Measurements from ENCODE around the gene GARS1. TPM values are rescaled to one million over a fixed set of nuclear protein-coding genes. Genes with fewer than 3 reads are reported as not detected.
A peak's percentile ranks its signal among the peaks of the same experiment; 100 is the strongest.

GARS1 gene
- total RNA-seq, 8 experiments from 2014 or later, result 96.3 to 352 (median 161) TPM

- in situ Hi-C loops (cut with MboI; ENCODE audit: low pct_unique_long_range_greater_than_20kb in 2 of 9, low sequenced_read_pairs in 9 of 9, unreplicated experiment in 9 of 9), result no loop called here
- WGBS, 10 experiments, result 55 to 95% (median 67%) methylated on average over 1 to 8 of the region's 11 CpGs; no CpG with 5 or more reads in 5 of the 10 experiments
- Histone ChIP-seq H3K27ac (no peak overlapping the region), H3K4me3 (no peak overlapping the region), H3K4me1 (replicated peaks in 1 of 2) (no peaks in the 10 kb centered on the region)
- ATAC-seq (replicated peaks in 6 of 8), result no peak
Observed at GRCh38 chr7:30665449-30665848, 70.8 kb downstream of the GARS1 start.

DNA sequence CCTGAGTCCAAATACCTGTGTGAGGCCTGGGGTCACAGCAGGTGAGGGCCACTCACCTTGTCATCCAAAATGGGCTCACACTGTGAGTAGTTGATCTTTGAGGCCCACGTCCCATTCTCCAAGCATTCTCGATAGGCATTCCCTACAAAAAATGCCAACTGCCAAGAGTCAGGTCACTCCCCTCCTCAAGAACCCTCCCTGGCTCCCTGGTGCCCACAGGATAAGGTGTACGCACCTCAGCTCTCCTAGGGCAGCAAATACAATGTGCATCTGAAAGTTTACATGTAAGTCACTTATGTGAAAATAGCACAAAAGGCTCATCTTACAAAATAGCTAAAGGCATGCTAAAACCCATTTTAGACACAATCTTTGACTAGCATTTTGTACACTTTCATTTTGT lies 72.5 kb downstream of the GARS1 start:
- H3K4me3 ChIP-seq, result no peak overlapping the region
- 20 to 100% (median 70%) methylated on average over 1 to 2 of the region's 3 CpGs; no CpG with 5 or more reads in 3 of the 10 experiments for WGBS, 10 experiments
- in situ Hi-C loops (cut with MboI; ENCODE audit: low pct_unique_long_range_greater_than_20kb in 2 of 9, low sequenced_read_pairs in 9 of 9, unreplicated experiment in 9 of 9), result no loop called here
- H3K4me1 ChIP-seq (replicated peaks in 1 of 2), result no peaks in the 10 kb centered on the region
- ATAC-seq (replicated peaks in 6 of 8), result no peak
- no peak overlapping the region for H3K27ac ChIP-seq

DNA sequence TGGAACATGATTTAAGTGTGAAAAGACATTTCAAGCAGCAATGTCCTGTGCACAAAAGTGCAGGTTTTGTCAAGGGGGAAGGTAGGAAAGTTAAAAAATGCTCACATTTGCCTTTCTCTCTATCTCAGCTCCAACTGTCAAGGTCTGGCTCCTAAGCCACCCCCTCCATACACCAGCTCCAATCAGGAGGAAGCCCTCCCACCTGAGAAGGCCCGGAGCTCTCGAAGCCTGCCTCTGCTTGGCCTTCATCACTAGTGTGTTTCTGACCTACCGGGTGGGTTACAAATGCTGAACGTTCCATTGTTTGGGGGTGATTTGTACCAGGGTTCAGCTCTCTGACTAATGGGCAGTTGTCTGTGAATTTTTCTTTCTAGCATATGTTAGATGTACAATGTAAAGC lies 73.4 kb downstream of the GARS1 start:
- no peak for ATAC-seq (replicated peaks in 6 of 8)
- H3K27ac ChIP-seq, result no peak overlapping the region
- in situ Hi-C loops (cut with MboI; ENCODE audit: low pct_unique_long_range_greater_than_20kb in 2 of 9, low sequenced_read_pairs in 9 of 9, unreplicated experiment in 9 of 9), result no loop called here
- no peak overlapping the region for H3K4me3 ChIP-seq
- whole genome bisulfite sequencing, 10 experiments, result 0 to 100% (median 70%) methylated on average over 1 to 4 of the region's 4 CpGs; no CpG with 5 or more reads in 3 of the 10 experiments
- H3K4me1 ChIP-seq (replicated peaks in 1 of 2), result no peaks in the 10 kb centered on the region

GRCh38 chr7:30671793-30672465 lies 77.3 kb downstream of the GARS1 start:
- no peaks in the 10 kb centered on the region for H3K4me1 ChIP-seq (replicated peaks in 1 of 2)
- H3K4me3 ChIP-seq, result no peak overlapping the region
- H3K27ac ChIP-seq, result no peak overlapping the region
- peak in 5 of 8 experiments; percentile 28 to 95 (median 85) for ATAC-seq (replicated peaks in 6 of 8)
- in situ Hi-C loops (cut with MboI; ENCODE audit: low pct_unique_long_range_greater_than_20kb in 2 of 9, low sequenced_read_pairs in 9 of 9, unreplicated experiment in 9 of 9), result loop anchor here in 1 of 9 experiments (10.0 kb wide), 1 partner anchor 53 kb away; no protein-coding TSS in a partner anchor
- WGBS, 10 experiments, result 0 to 11% (median 10%) methylated on average over 1 to 5 of the region's 6 CpGs; no CpG with 5 or more reads in 3 of the 10 experiments

GRCh38 chr7:30674420-30674819 lies 79.7 kb downstream of the GARS1 start:
- in situ Hi-C loops (cut with MboI; ENCODE audit: low pct_unique_long_range_greater_than_20kb in 2 of 9, low sequenced_read_pairs in 9 of 9, unreplicated experiment in 9 of 9), result loop anchor here in 1 of 9 experiments (10.0 kb wide), 1 partner anchor 50 kb away; no protein-coding TSS in a partner anchor
- 0 to 33% methylated on average over 1 of the region's 1 CpG; no CpG with 5 or more reads in 8 of the 10 experiments for WGBS, 10 experiments
- ATAC-seq (replicated peaks in 6 of 8), result peak in 1 of 8 experiments; percentile 28
- no peak overlapping the region for H3K4me3 ChIP-seq
- peaks cover under 1 to 5% of the 10 kb centered on the region in 2 donors for H3K4me1 ChIP-seq (replicated peaks in 1 of 2)
- H3K27ac ChIP-seq, result no peak overlapping the region

DNA sequence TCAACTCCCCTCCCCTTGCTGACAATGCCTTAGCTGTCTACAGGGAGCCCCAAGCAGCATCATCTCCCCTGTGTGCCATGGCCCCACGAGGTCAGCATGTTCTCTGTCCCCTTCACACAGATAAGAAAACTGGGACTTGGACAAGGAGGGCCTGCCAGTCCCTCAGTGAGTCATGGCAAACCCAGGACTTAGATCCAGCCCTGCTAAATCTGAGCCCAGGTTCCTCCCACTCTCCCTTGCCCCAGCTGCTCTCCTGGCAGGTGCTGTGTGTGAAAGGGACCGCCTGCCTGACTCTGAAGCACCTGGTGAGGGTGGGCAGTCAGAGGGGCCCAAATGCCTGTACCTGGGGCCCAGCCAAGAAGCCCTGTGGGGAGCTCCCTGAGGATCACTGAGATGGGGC lies 80.2 kb downstream of the GARS1 start:
- H3K4me3 ChIP-seq, result no peak overlapping the region
- WGBS, 10 experiments, result 0 to 20% (median 0%) methylated on average over 1 of the region's 2 CpGs; no CpG with 5 or more reads in 7 of the 10 experiments
- peak in 1 of 8 experiments; percentile 8 for ATAC-seq (replicated peaks in 6 of 8)
- in situ Hi-C loops (cut with MboI; ENCODE audit: low pct_unique_long_range_greater_than_20kb in 2 of 9, low sequenced_read_pairs in 9 of 9, unreplicated experiment in 9 of 9), result loop anchor here in 1 of 9 experiments (10.0 kb wide), 1 partner anchor 50 kb away; no protein-coding TSS in a partner anchor
- peaks cover 5 to 10% of the 10 kb centered on the region in 2 donors for H3K4me1 ChIP-seq (replicated peaks in 1 of 2)
- H3K27ac ChIP-seq, result no peak overlapping the region

- Histone ChIP-seq H3K4me3 (no peak overlapping the region), H3K27ac (no peak overlapping the region), H3K4me1 (replicated peaks in 1 of 2) (peaks cover 15 to 31% of the 10 kb centered on the region in 2 donors)
- in situ Hi-C loops (cut with MboI; ENCODE audit: low pct_unique_long_range_greater_than_20kb in 2 of 9, low sequenced_read_pairs in 9 of 9, unreplicated experiment in 9 of 9), result loop anchor here in 1 of 9 experiments (10.0 kb wide), 1 partner anchor 46 kb away; no protein-coding TSS in a partner anchor
- ATAC-seq (replicated peaks in 6 of 8), result no peak
- 60 to 92% (median 74%) methylated on average over 1 to 2 of the region's 2 CpGs; no CpG with 5 or more reads in 6 of the 10 experiments for WGBS, 10 experiments
Observed at GRCh38 chr7:30678805-30679204, 84.1 kb downstream of the GARS1 start.

DNA sequence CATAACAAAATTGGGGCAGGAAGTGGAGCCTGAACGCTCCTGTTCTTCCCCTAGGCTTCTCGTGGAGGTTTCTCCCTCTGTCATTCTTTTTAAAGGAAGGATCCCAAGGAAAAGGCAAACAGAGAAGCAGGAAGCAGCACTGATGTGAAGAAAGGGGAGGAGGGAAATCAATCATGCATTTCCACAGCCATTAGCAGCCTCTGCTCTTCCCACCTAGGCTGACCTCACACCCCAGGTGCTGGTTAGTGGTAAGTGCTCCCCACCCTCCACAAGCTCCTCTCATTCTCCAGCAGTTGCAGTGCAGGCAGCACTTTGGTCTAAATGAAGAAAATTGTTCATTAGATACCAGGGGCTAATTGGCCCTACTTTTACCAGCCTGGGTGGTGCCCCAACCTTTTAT lies 85.0 kb downstream of the GARS1 start:
- Histone ChIP-seq H3K27ac (no peak overlapping the region), H3K4me3 (no peak overlapping the region), H3K4me1 (replicated peaks in 1 of 2) (peaks cover 15 to 31% of the 10 kb centered on the region in 2 donors)
- WGBS, 10 experiments, result 0 to 23% (median 14%) methylated on average over 1 to 2 of the region's 2 CpGs; no CpG with 5 or more reads in 5 of the 10 experiments
- ATAC-seq (replicated peaks in 6 of 8), result no peak
- in situ Hi-C loops (cut with MboI; ENCODE audit: low pct_unique_long_range_greater_than_20kb in 2 of 9, low sequenced_read_pairs in 9 of 9, unreplicated experiment in 9 of 9), result loop anchor here in 1 of 9 experiments (10.0 kb wide), 1 partner anchor 45 kb away; no protein-coding TSS in a partner anchor

DNA sequence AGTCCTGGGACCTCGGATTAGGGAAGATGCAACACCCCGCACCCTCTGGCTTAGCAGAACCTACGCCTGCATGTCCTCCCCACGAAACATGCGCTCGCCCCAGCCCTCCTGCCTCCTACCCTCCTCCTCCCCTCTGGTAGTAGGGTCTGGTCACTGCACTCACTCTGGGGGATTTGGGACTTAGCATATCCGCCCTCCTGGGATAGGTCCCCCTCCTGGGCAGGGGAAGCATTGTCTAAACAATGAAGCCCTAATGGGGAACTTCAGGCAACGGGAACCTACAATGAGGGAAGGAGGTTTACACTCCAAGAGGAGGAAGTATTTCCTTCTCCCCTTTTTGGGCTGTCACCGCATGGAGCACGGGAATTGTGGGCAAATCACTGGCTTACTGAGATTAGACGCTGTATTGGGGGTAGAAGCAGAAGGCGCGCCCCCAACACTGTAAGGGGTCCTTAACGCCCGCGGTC lies 86.7 kb downstream of the GARS1 start:
- in situ Hi-C loops (cut with MboI; ENCODE audit: low pct_unique_long_range_greater_than_20kb in 2 of 9, low sequenced_read_pairs in 9 of 9, unreplicated experiment in 9 of 9), result no loop called here
- no peak for ATAC-seq (replicated peaks in 6 of 8)
- H3K27ac ChIP-seq, result no peak overlapping the region
- 0 to 70% (median 13%) methylated on average over 2 to 4 of the region's 16 CpGs; no CpG with 5 or more reads in 6 of the 10 experiments for WGBS, 10 experiments
- peaks cover 15 to 31% of the 10 kb centered on the region in 2 donors for H3K4me1 ChIP-seq (replicated peaks in 1 of 2)
- peak overlapping the region in 4 of 5 donors; percentile 29 to 43 (median 40) for H3K4me3 ChIP-seq

DNA sequence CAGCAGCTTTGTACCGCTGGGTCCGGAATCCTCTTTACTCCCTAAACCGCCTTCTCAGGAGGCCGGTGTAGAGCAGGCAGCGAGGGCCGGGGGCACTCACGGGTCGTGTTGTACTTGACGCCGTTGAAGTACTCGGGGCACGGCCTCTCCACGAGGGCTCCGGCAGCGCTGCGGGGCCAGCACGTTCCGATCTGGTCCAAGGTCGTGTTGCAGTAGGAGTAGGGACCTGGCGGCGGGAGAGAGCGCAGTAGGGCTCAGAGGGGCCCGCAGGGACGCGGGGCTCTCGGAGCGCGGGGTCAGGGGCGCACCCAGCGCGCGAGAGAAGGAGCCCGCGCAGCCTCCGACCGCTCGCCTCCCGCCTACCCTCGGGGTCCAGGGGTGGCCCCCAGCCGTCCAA lies 87.1 kb downstream of the GARS1 start:
- H3K27ac ChIP-seq, result no peak overlapping the region
- WGBS, 10 experiments, result 0 to 4% (median 0%) methylated on average over 1 to 11 of the region's 40 CpGs; no CpG with 5 or more reads in 5 of the 10 experiments
- peak in 3 of 8 experiments; percentile 15 to 24 (median 17) for ATAC-seq (replicated peaks in 6 of 8)
- in situ Hi-C loops (cut with MboI; ENCODE audit: low pct_unique_long_range_greater_than_20kb in 2 of 9, low sequenced_read_pairs in 9 of 9, unreplicated experiment in 9 of 9), result no loop called here
- peaks cover 15 to 31% of the 10 kb centered on the region in 2 donors for H3K4me1 ChIP-seq (replicated peaks in 1 of 2)
- H3K4me3 ChIP-seq, result peak overlapping the region; percentile 28 to 43 (median 38)

DNA sequence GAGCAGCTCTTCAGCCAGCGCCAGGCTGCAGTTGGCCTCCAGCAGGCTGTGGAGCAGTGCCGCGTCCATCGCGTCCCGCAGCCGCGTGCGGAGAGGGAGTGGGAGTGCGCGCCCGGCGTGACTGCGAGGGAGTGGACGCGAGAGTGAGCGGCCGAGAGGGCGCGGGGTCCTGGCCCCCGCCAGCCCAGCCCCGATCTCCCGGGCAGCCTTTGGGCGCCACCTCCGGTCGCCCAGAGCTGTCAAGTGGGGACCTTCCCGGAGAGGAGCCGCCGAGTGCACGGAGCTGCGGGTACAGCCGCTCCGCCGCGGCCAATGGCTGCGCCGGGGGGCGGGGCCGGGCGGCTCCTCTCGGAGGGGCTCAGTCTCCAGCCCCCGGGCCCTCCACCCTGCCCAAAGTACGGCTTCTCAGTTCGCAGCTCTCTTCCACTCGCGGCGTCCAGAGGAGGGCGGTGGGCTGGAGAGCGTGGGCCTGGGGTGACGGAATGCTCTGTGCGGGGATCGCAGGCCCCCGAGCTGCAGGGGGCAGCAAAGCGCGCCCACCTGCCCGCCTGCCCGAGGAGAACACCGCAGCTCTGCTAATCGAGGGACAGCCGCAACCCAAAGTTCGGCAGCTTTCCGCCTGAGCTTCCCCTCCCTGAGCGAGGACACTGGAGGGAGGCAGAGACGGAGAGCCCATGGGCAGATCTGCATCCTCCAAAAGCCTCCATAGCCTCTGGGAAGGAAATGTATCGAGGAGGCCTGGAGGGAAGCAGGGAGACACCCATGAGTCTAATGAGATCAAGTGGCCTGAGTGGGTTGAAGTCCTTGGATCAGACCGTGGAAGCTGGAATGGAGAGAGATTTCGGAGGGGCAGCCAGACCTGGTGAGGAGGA lies 87.8 kb downstream of the GARS1 start, which contains the start of gene CRHR2:
TSS of gene CRHR2 (minus strand) at position 245 of the 872 bp plus-strand sequence. CDS start at position 69, 176 bp downstream.
- Histone ChIP-seq H3K4me1 (replicated peaks in 1 of 2) (peaks cover 15 to 32% of the 10 kb centered on the region in 2 donors), H3K27ac (no peak within 1 kb of the TSS), H3K4me3 (peak within 1 kb of the TSS; percentile 28 to 43 (median 38))
- in situ Hi-C loops (cut with MboI; ENCODE audit: low pct_unique_long_range_greater_than_20kb in 2 of 9, low sequenced_read_pairs in 9 of 9, unreplicated experiment in 9 of 9), result no loop called here
- 0 to 80% (median 20%) methylated on average over 1 to 5 of the region's 67 CpGs; no CpG with 5 or more reads in 5 of the 10 experiments for WGBS, 10 experiments
- ATAC-seq (replicated peaks in 6 of 8), result peak; percentile 66 to 88 (median 85)

DNA sequence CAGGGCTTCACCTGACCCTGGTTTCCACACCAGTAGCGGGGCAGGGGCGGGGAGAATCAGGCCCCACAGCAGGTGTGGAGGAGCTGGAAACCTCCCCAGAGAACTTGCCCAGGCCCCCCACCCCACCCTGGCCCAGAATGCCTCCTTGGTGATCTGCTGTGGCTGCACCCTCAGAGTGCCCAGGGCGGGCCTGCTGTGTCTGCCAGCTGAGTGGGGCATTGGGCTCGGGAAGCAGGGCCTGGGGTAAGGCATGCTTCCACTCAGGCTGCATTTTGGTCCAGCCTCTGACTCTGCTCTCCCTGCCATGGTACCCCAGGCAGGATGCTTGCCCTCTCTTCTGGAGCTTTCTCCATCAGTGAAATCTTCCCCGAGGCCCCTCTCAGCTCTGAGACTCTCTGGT lies 88.6 kb downstream of the GARS1 start:
- Histone ChIP-seq H3K27ac (no peak overlapping the region), H3K4me1 (replicated peaks in 1 of 2) (peaks cover 15 to 40% of the 10 kb centered on the region in 2 donors), H3K4me3 (no peak overlapping the region)
- ATAC-seq (replicated peaks in 6 of 8), result no peak
- in situ Hi-C loops (cut with MboI; ENCODE audit: low pct_unique_long_range_greater_than_20kb in 2 of 9, low sequenced_read_pairs in 9 of 9, unreplicated experiment in 9 of 9), result no loop called here
- 100% methylated on average over 1 of the region's 5 CpGs; no CpG with 5 or more reads in 9 of the 10 experiments for whole genome bisulfite sequencing, 10 experiments
